AG04449 (cell line): ENCODE measurements around the gene UMAD1.
"Not testable (repeated sequence)": the region's sequence is repeated elsewhere in the genome, so short reads cannot be mapped to it uniquely, and the experiment has no call there.

ENCODE experiments used
- CTCF ChIA-PET: fragments of 350-600 bp; formaldehyde crosslinking; extraction: SDS; loops from one replicate; lab custom pipeline; 2021; ENCODE audit warnings: antibody characterized with exemption; lab: Yijun Ruan, JAX
- POLR2A ChIA-PET: fragments of 400-600, 350-600 bp; formaldehyde crosslinking; extraction: SDS; loops from one replicate; lab custom pipeline; 2020; ENCODE audit warnings: antibody characterized with exemption, inconsistent platforms; lab: Yijun Ruan, JAX
- DNase-seq: peaks from one replicate; pipeline ENCODE4 v3.0.0-alpha.2; 2010; ENCODE audit warnings: low read depth, low spot score
- H3K4me3 ChIP-seq: 2 replicates; pipeline ENCODE4 v1.5.1; 2011; ENCODE audit warnings: low read depth, mild to moderate bottlenecking, control low read depth, low read length
- TF ChIP-seq, protein P1 (sequence below): IDR thresholded peaks from one replicate; pipeline ENCODE4 v1.5.1; 2011; ENCODE audit warnings: mild to moderate bottlenecking, moderate library complexity, low read length, control low read depth, inconsistent platforms; ENCODE audit not compliant: insufficient read depth; ENCODE audit errors: missing control alignments

The UMAD1 gene

DNA sequence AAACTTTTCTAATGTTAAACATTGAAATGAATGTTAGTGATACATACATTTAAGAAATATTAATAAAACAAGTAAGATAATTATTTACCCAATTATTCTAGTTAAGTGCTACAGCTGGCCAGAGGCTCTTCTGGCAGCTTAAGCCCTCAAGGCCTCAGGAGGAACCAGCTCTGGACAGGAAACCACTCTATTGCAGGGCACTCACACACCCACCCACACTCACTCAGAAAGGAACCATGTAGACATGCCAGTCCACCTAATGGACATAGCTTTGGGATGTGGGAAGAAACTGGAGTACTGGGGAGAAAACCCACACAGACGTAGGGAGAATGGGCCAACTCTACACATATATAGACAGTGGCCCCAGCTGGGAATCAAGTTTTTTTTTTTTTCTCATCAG lies 28.2 kb downstream of the UMAD1 start:
- DNase-seq: no peak

DNA sequence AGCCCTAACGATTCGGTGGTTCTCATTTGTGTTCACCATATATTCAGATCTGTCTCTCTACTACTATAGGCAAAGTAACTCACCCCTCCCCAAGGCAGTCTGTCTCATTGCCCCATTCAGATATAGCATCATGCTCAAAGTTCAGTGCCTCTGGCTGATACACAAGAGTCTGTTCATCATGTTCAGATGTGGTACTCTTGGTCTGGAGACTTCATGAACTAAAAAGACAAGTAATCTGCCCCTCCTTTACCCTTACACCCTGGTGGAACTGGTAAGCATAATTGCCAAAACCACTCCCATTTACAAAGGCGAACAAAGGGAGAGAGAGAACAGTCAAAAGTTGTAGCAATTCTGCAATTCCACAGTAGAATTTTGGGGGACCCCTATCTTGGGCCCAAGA lies 29.9 kb downstream of the UMAD1 start:
- ChIA-PET POLR2A (no interaction called here), CTCF (no interaction called here)
- no peak for DNase-seq
- H3K4me3 ChIP-seq: no peak overlapping the region
- TF ChIP-seq, protein P1, sequence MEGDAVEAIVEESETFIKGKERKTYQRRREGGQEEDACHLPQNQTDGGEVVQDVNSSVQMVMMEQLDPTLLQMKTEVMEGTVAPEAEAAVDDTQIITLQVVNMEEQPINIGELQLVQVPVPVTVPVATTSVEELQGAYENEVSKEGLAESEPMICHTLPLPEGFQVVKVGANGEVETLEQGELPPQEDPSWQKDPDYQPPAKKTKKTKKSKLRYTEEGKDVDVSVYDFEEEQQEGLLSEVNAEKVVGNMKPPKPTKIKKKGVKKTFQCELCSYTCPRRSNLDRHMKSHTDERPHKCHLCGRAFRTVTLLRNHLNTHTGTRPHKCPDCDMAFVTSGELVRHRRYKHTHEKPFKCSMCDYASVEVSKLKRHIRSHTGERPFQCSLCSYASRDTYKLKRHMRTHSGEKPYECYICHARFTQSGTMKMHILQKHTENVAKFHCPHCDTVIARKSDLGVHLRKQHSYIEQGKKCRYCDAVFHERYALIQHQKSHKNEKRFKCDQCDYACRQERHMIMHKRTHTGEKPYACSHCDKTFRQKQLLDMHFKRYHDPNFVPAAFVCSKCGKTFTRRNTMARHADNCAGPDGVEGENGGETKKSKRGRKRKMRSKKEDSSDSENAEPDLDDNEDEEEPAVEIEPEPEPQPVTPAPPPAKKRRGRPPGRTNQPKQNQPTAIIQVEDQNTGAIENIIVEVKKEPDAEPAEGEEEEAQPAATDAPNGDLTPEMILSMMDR: no peak

More for the DNA sequence above, 28.2 kb downstream of the UMAD1 start:
- no peak overlapping the region for H3K4me3 ChIP-seq
- POLR2A ChIA-PET: no interaction called here
- CTCF ChIA-PET: interaction anchor here (3.8 kb wide), 1 partner anchor 13 kb away, joined by 20 read pairs; no protein-coding TSS in a partner anchor
- TF ChIP-seq, protein P1: no peak

DNA sequence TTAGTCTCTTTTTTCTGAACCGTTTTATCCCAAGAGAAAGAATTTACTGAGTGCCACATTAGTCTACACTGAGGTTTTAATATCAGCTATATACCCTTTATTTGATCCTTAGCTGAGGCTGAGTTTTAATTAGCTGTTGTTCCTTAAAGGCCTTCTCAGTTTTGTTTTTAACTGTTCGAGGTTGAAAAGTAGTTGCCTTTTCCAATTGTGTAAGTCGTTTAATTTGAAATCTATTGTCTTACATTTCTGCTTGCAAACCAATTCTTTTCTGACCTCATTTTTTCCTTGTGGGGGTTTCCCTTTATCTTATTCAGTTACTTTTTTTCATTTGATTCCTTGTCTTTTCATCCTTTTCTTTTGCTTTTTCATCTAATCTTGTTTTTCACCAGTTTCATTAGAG lies 30.8 kb downstream of the UMAD1 start:
- POLR2A ChIA-PET: no interaction called here
- no peak for DNase-seq
- CTCF ChIA-PET: interaction anchor here (0.7 kb wide), 1 partner anchor 10 kb away, joined by 3 read pairs; no protein-coding TSS in a partner anchor
- H3K4me3 ChIP-seq: no peak overlapping the region
- TF ChIP-seq, protein P1: no peak

DNA sequence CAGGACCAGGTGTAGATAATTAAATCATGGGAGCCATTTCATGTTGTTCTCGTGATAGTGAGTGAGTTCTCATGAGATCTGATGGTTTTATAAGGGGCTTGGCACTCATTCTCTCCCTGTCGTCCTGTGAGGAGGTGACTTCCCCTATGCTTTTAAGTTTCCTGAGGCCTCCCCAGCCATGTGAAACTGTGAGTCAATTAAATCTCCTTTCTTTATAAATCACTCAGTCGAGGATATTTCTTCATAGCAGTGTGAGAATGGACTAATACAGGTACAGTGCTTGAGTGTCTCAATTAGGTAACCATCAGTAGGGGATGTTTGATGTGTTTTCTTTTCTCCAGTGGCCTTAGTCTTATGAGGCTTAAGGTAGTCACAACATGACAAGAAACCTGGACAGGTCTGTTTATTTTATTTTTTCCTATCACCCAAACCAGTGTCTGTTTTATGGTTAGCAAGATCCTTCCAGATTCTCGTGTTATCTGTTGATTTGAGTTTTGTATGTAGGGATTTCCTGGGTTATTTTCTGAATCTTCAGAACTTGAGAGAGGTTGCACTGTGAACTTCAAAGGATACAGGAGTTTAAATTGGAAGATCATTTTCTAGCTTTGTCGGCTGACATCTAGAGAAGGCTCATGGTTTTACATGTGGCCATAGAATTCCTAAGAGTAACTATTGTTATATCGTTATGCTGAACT lies 32.1 kb downstream of the UMAD1 start:
- no peak overlapping the region for H3K4me3 ChIP-seq
- DNase-seq: no peak
- POLR2A ChIA-PET: no interaction called here
- CTCF ChIA-PET: no interaction called here
- TF ChIP-seq, protein P1: no peak

DNA sequence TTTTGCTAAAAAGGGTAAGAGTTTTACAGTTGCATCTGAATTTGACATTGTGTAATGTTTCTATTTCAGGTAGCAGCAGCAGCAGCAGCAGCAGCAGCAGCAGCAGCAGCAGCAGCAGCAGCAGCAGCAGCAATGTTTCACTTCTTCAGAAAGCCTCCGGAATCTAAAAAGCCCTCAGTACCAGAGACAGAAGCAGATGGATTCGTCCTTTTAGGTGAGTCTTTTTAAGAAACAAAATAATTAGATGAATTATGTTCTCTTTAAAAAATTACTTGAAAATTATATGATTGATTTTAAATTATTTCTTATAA lies 32.6 kb downstream of the UMAD1 start:
- DNase-seq: no peak
- H3K4me3 ChIP-seq: no peak overlapping the region
- TF ChIP-seq, protein P1: no peak
- ChIA-PET CTCF (no interaction called here), POLR2A (no interaction called here)

DNA sequence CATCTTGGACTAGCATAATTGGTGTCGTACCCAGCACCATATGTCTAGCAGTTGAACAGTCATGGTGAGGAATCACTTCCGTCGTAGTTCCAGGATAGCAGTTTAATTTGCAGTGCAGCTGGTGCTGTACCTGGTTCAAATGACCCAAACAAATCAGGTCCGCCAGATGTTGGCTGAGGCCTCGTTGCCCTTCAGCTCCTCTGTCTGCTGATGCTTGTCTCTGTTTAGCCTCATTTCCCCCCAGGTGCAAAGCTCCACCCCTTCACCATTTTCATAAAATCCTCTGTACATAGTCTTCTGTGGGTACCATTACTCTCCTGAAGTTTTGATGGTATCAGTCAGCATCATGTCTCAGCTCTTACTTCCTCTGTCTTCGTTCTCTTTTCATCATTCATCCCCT lies 35.1 kb downstream of the UMAD1 start:
- POLR2A ChIA-PET: no interaction called here
- no peak for DNase-seq
- CTCF ChIA-PET: interaction anchor here (0.9 to 1.2 kb wide), 2 partner anchors 12 to 513 kb away, joined by 3 read pairs; no protein-coding TSS in a partner anchor
- TF ChIP-seq, protein P1: no peak
- no peak overlapping the region for H3K4me3 ChIP-seq

DNA sequence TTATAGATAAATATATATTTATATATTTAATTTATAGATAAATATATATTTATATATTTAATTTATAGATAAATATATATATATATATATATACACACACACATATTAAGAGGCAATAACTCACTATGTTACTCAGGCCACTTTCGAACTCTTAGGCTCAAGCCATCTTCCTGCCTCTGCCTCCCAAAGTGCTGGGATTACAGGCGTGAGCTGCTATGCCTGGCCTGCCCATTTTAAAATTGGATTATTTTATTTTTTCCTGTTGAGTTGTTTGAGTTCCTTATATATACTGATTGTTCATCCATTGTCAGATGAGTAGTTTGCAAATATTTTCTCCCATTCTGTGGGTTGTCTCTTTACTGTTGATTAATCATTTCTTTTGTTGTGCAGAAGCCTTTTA lies 39.1 kb downstream of the UMAD1 start:
- DNase-seq, H3K4me3 ChIP-seq, POLR2A ChIA-PET: not testable (repeated sequence)
- CTCF ChIA-PET: interaction anchor here (1.3 to 3.7 kb wide), 6 partner anchors 79 to 536 kb away, joined by 3 to 144 read pairs (median 19); no protein-coding TSS in a partner anchor
